ENCODE results near the gene THSD8. TPM values are rescaled to one million over a fixed set of nuclear protein-coding genes. Genes with fewer than 3 reads are reported as not detected.

The THSD8 gene
- polyA plus RNA-seq, 4 donors, result 5.8 to 12.9 (median 8.2) TPM

DNA sequence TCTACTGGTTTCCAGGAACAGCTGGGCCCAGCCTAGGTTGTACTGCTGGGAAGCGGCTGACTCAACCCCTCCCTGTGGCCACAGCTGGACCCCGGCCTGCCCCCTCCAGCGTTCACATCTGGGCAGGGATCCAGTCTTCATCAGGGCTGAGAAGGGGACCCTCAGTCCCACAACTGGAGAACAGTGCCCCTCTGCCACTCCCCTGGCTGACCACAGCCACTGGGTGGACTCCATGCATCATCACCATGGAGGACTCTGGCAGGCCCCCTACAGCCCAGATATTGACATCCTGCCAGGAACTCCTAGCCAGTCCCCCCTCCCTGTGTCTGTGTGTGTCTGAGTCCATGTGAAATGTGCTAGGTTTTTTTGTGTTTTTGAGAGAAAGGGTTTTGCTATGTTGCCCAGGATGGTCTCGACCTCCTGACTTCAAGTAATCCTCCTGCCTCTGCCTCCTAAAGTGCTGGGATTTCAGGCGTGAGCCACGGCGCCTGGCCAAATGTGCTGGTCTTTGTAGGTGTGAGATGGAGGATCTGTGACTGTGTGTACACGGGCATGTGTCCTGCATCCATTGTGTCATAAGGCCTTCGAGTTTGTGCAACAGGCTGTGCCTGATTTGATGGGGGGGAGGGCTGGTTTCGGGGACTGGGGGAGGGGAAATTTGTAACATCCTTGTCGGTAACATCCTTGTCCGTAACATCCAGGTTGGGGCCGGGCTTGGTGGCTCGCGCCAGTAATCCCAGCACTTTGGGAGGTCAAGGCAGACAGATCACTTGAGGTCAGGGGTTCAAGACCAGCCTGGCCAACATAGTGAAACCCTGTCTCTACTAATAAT is 22.5 kb upstream of the THSD8 start:
- no peak for DNase-seq (ENCODE audit: low read depth in 4 of 4, low spot score in 3 of 4)

DNA sequence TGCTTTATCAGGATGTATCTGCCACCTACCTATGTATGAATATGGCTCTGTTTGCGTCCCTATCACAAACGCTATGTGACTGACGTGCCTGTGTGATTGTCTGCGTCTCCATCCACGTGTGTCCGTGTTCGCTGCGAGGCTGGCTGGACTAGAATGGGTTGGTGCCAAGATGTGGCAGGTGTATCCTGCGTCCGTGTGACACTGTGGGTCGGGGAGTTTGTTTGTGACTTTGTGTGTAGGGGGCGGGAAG is 19.8 kb upstream of the THSD8 start:
- DNase-seq (ENCODE audit: low read depth in 4 of 4, low spot score in 3 of 4), result no peak

DNA sequence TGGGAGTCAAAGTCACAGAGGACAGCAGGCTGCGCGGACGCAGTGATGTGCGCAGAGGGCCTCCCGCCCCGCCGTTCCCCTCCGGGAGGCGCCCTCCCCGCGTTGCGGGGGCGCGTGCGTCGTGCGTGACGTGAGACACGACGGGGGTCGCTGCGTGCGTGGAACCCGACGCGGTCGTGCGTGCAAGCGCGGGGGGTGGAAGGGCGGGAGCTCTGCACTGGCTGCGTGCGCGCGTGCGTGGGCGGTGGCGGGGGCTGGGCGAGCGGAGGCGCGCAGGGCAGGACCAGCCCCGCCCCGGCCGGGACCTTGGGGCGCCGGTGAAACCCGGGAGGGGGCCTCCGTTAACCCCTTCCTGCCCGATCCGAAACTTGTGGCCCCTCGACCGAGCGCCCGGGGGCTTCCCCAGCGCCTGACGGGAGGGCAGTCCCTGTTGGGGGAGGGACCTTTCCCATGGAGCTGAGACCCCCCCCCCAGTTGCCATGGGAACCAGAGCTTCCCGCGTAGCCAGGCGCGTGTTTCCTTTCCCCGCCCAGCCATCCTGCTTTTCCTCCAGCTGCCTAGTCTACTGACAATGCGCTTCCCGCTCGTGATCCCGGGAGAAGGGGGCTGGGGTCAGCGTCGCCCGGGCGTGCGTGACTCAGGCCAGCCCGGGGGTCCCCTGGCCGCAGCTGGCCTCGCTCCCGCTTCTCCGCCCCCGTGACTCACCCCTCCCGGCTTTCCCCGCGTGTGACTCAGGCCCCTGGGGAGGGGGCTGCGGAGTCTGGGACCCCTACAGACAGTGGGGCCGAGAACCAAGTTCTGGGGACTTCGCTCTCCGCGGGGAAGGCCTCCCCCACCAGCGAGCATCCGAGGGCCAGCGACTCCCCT is 19.2 kb upstream of the THSD8 start:
- DNase-seq (ENCODE audit: low read depth in 4 of 4, low spot score in 3 of 4), result no peak

DNA sequence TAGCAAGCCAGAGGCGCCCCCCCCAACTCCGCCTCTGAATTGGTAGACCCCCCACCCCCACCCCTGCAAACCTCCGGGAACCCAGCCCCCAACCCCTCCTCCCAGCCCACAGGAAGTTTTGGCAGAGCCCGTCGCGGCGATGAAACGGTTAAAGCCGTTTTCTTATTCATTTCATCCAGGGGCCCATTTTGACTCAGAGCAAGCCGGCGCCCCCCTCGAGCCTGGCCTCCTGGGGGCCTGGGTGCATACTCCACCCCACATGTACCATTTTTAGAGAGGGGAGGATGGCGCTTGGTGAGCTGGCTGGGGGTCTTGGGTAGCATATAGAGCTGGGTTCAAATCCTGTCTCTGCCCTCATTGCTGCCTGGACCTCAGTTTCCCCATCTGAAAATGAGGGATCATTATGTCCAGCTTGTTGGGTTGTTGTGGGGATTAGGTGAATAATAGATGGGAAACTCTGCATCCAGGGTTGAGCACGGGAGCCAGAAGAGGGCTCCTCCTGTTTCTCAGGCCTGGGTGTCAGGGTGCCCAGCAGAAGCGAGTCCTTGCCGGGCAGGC is 18.5 kb upstream of the THSD8 start:
- no peak for DNase-seq (ENCODE audit: low read depth in 4 of 4, low spot score in 3 of 4)

DNA sequence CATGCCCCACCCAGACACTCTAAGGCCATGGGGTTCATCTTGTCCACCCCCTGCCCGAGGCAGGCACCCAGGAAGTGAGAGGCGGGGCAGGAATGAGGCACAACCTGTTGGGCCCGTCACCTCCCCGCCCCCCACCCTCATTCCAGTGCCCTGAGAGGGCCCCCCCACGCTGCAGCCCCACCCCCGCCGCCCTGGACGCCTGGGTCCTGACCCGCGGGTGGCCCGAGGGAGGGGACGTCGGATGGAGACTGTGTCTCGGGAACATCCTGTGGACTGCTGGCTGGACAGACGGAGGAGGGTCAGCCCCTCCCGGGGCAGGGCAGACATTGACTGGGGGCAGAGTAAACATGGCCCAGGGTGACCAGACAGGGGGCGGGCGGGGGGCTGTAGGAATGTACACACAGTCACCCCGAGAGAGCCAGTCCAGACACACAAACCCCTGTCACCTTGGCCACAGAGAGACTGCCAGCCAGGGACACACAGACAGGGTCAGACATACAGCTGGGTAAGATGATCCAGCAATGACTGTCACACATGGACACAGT is 17.9 kb upstream of the THSD8 start:
- DNase-seq (ENCODE audit: low read depth in 4 of 4, low spot score in 3 of 4), result no peak

DNA sequence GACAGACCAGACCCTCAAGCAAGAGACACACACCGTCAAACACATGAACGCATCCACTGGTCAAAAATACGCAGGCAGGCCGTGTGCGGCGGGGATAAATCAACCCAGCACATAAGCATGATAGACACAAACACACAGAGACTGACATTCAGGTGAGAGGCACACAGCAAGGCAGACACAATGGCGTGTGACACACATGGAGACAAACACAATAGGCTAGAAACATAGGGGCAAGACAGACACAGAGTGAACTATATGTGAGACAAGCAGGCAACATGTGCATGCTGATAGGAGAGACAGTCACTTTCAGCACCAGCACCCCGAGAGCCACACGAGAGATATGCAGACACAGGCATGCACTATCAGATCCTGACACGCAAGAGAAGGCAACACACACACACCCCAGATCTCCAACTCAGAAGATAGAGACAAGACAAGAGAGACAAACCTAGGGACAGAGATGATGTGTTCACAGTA is 17.4 kb upstream of the THSD8 start:
- DNase-seq (ENCODE audit: low read depth in 4 of 4, low spot score in 3 of 4), result no peak

DNA sequence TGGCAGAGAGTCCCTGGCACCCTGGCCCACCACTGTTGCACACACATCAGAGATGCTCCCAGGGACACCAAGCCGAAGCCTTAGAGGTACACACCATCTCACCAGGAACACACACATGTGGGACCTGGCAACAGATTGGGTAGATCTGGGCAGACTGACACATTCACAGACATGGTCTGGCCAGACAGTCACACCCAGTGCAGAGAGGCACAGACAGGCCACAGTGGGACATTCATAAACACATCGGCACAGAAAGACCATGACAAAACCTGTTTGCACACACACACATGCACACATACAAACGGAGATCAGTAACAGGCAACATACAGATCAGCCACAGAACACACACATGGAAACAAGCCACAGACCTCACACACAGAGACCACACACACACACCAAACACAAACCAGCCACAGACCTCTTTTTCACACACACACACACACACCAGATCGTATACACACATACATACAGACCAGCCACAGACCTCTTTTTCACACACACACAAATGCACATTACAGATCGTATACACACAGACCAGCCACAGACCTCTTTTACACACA is 16.9 kb upstream of the THSD8 start:
- no peak for DNase-seq (ENCODE audit: low read depth in 4 of 4, low spot score in 3 of 4)

DNA sequence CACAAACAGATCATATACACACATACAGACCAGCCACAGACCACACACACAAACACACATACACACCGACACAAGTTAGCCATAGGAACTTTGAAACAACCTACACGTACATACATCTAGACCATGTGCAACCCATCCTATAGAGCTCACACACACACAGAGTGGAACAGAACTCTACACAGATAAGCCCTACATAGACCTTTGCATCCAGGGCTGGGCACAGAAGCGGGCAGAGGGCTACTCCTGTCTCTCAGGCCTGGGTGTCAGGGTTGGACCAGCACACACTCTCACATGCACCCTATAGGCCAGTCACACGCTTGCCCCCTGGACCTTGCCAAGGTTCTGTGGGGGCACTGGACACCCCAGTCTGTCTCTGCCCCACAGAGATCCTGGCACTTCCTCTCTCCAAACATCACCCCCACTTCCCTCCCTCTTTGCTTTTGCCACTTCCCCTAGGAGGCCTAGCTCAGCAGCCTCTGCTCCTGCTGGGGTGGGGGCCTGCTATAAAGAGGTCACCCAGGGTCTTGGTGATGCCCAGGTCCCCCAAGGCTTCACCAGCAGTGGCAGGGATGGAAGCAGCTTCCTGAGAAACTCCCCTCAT is 16.3 kb upstream of the THSD8 start:
- DNase-seq (ENCODE audit: low read depth in 4 of 4, low spot score in 3 of 4), result no peak

DNA sequence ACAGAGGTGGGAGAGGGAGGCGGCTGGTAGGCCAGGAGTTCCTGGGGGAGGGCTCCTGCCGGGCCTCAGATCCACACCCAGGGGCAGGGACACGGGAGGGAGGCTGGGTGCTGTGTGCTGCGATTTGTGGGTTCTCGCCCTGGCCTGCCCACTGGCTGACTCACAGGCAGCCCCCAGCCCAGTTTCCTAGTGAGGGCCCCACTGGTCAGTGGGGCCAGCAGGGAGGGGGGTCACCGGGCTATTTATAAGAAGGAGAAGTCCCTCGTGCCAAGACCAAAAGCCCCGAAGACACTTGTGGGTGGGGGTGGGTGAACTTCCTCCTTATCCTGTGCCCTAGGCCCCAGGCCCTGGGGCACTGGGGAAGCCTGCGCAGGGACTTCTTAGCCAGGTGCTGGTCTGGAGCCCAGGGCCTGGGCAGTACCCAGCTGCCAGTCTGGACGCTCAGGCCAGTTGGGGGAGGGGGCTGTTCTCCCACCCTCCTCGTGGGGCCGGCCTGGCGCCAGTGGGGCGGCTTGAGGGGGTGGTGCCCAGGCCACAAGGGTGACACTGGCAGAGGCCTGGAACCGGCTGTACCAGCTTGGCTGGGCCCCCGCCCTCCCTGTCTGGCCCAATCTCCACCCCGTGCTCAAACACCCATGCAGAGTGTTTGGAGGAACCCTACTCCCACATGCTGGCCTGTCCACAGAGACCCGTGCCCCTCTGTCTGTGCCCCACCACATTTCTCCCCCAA is 15.6 kb upstream of the THSD8 start:
- DNase-seq (ENCODE audit: low read depth in 4 of 4, low spot score in 3 of 4), result no peak

DNA sequence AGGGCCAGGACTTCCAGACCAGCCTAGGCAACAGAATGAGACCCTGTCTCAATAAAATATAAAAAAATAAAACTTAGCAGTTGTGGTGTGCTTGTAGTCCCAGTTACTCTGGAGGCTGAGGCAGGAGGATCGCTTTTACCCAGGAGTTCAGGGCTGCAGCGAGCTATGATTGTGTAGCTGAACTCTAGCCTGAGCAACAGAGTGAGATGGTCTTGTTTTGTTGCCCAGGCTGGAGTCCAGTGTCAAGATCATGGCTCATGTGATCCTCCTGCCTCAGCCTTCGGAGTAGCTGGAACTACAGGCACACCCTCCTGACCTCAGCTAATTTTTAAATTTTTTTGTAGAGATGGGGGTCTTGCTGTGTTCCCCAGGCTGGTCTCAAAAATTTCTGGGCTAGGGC is 14.9 kb upstream of the THSD8 start:
- DNase-seq (ENCODE audit: low read depth in 4 of 4, low spot score in 3 of 4), result no peak

DNA sequence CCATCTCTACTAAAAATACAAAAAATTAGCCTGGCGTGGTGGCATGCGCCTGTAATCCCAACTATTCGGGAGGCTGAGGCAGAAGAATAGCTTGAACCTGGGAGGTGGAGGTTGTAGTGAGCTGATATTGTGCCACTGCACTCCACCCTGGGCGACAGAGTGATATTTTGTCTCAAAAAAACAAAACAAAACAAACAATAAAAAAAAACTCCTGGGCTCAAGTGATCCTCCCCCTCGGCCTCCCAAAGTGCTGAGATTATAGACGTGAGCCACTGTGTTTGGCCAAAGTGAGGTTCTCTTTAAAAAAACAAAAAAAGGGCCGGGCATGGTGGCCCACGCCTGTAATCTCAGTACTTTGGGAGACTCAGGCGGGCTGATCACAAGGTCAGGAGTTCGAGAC is 14.4 kb upstream of the THSD8 start:
- no peak for DNase-seq (ENCODE audit: low read depth in 4 of 4, low spot score in 3 of 4)

DNA sequence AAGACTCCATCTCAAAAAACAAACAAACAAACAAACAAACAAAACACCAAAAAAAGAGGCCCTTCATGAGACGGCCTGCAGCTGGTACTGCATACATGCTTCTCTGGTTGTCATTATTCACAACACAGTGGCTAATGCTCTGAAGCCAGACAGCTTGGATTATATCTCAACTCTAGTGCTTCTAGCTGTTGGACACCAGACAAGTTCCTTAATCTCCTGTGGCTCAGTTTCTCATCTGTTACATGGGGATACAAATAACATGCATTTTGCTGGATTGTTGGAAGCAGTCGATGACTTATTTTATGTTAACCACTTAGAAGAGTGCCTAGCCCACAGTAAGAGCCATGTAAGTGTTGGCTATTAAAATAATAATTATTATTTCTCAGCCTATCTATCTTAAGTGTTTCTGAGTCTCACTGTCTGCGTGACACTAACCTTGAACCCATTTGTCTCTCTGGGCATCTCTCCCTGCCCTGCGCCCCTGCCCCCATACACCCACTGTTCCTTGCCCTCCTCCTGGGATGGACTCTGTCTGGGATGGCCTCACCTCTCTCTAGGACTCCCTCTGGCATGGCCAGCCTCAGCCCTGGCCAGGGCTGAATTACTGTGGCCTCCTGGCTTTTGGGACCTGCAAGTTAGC is 13.7 kb upstream of the THSD8 start:
- no peak for DNase-seq (ENCODE audit: low read depth in 4 of 4, low spot score in 3 of 4)

DNA sequence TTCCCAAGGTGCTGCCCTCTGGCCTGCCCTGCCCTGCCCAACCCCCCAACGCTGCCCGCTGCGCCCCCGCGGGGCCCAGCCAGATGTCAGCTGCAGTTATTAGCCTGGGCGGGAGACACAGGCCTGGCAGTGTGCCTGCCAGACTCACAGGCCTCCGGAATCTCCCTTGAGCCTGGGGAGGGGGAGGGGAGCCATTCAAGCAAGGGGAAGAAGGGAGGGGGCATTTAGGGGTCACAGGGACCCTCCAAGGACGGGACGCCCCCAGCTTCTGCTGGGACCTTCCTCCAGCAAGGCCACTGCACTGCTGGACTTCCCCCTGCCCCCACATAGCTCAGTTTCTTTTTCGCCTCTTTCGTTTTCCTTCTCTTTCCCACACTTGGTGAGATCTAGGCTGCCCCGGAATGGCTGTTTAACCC is 13.2 kb upstream of the THSD8 start:
- DNase-seq (ENCODE audit: low read depth in 4 of 4, low spot score in 3 of 4), result no peak

DNA sequence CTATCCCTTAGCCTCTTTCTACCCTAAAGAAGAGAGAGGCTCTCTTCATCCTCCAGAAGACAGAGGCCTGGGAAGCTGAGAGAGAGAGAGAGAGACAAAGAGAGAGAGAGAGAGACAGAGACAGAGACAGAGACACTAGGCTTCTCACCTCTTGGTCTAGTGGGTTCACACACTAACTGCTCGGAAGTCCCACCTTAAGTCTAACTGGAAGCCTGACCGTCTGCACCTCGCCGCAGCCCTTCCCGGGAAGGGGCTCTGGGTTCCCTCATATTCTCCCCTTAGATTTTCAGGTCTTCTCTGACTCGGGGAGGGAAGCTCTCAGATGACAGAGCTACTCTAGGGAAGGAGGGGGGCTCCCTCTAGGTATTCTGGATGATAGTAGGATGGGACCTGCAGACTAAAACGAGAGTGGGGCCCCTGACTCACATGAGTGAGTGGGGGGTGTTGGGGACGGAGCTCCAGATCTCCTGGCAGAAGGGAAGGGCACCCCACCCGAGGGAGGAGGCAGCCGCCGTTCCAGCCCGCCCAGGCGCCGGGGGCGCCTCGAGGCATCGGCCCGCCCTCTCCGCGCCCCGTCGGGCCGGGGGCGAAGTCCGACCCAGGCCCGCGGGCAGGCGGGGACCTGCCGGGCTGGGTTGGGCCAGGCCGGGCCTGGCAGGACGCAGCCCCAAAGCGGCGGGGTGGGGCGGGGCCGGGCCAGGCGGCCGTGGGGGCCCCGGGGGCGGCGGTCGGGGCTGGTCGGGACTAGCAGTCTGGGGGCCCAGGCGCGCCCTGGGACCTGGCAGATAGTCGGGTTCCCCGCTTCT is 12.6 kb upstream of the THSD8 start:
- no peak for DNase-seq (ENCODE audit: low read depth in 4 of 4, low spot score in 3 of 4)

DNA sequence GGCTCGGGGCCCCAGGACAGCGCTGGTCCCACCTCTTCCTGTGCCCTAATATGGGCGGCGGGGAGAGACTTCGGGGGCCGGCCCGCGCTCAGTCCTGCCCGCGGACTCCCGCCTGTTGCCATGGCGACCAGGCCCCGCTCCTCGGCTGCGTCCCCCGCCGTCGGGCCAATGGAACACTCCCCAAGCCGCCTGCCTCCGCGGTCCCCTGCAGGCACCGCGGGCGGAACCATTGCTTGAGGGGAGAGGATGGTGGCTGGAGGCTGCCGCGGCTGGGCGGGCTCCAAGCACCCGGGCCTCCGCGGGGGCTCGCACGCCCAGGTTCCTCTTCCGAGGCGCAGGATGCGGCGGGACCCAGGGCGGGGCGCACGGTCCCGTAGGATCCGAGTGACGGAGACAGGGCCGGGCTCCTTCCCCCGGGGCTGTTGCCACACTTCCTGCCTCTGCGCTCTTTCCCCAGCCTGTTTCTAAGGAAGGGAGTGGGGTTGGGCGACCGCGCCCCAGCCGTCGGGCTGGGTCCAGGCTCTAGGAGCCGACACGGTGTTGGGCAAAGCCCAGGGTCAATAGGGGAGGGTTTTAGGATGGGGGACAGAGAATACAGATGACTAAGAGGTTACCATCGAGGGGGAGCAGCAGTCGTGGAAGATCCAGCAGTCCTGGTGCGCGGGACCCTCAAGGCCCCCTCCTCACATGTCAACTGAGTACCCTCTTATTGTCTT is 11.8 kb upstream of the THSD8 start:
- DNase-seq (ENCODE audit: low read depth in 4 of 4, low spot score in 3 of 4), result peak in 3 of 4 donors; percentile 84 to 92 (median 87)

DNA sequence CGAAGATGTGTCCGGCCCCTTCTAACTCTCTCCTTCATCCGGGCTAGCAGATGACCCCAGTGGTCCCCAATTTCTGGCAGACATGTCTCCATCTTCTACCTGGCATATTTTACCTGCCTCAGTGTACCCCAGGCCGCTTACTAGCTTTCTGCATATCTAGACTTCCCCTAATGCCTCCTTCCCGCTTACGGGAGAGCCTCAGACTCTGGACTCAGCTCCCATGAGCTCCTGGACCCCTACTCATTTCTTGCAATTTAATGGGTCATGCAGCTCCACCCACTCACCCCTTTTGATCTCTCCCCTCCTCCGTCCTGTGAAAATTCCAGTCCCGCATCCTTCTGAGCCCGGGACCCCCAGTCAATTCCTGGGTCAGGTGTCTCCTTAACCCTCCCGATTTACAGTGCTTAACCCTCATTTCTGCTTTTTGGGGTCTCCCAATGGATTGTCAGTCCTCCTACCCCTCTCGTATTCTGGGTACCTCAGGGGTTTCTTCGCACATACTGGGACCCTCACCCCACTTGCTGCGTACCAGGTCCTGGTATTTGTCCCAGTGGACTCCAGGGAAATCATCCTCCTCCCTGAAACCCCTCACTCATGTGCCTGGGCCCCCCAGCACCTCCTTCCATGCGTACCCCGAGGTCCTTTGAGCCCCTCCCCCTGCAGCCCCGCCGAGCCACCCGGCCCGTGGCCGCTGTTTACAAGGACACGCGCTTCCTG is 11.1 kb upstream of the THSD8 start:
- DNase-seq (ENCODE audit: low read depth in 4 of 4, low spot score in 3 of 4), result no peak

DNA sequence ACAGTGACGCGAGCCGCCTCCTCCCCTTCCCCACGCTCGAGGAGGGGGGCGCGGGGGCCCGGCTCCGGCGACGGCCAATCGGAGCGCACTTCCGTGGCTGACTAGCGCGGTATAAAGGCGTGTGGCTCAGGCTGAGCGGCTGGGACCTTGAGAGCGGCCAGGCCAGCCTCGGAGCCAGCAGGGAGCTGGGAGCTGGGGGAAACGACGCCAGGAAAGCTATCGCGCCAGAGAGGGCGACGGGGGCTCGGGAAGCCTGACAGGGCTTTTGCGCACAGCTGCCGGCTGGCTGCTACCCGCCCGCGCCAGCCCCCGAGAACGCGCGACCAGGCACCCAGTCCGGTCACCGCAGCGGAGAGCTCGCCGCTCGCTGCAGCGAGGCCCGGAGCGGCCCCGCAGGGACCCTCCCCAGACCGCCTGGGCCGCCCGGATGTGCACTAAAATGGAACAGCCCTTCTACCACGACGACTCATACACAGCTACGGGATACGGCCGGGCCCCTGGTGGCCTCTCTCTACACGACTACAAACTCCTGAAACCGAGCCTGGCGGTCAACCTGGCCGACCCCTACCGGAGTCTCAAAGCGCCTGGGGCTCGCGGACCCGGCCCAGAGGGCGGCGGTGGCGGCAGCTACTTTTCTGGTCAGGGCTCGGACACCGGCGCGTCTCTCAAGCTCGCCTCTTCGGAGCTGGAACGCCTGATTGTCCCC is 10.4 kb upstream of the THSD8 start, which contains the start of gene JUNB:
Gene JUNB (plus strand): TSS at position 142 of the 706 bp plus-strand sequence. CDS start 286 bp downstream, at position 428.
- peak in 2 of 4 donors; percentile 80 to 85 for DNase-seq (ENCODE audit: low read depth in 4 of 4, low spot score in 3 of 4)
